ENCODE data around the gene METRN.

GRCh38 chr16:684961-685696 is 29.8 kb upstream of the METRN start:
- TF ChIP-seq, protein P1, sequence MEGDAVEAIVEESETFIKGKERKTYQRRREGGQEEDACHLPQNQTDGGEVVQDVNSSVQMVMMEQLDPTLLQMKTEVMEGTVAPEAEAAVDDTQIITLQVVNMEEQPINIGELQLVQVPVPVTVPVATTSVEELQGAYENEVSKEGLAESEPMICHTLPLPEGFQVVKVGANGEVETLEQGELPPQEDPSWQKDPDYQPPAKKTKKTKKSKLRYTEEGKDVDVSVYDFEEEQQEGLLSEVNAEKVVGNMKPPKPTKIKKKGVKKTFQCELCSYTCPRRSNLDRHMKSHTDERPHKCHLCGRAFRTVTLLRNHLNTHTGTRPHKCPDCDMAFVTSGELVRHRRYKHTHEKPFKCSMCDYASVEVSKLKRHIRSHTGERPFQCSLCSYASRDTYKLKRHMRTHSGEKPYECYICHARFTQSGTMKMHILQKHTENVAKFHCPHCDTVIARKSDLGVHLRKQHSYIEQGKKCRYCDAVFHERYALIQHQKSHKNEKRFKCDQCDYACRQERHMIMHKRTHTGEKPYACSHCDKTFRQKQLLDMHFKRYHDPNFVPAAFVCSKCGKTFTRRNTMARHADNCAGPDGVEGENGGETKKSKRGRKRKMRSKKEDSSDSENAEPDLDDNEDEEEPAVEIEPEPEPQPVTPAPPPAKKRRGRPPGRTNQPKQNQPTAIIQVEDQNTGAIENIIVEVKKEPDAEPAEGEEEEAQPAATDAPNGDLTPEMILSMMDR (IDR thresholded peaks at IDR 0.05): no peak
- TF ChIP-seq POLR2AphosphoS5 (IDR thresholded peaks at IDR 0.05): no peak

Data from prostate gland (tissue), 2 donors.